GM12891 (cell line): Measurements from ENCODE around the gene GSTO2. TPM values are rescaled to one million over a fixed set of nuclear protein-coding genes. Genes with fewer than 3 reads are reported as not detected.
A peak's percentile ranks its signal among the peaks of the same experiment; 100 is the strongest.

Experiments
- DNase-seq: peaks from one replicate; pipeline ENCODE4 v3.0.0; 2011; ENCODE audit warnings: low spot score; ENCODE audit not compliant: insufficient read length
- FAIRE-seq: peaks from 2 replicates; lab custom pipeline; 2011; peaks lifted over from hg19 to GRCh38; lab: Jason Lieb, UNC
- PAX5 ChIP-seq: IDR thresholded peaks from 2 replicates; pipeline ENCODE4 v1.6.1; 2011; ENCODE audit warnings: low read length, moderate library complexity, mild to moderate bottlenecking; ENCODE audit not compliant: insufficient read depth, severe bottlenecking
- POLR2A ChIP-seq: IDR thresholded peaks from 2 replicates; pipeline ENCODE4 v1.6.1; 2011; ENCODE audit warnings: low read depth, low read length, control low read depth
- POLR2AphosphoS5 ChIP-seq: IDR thresholded peaks from 2 replicates; pipeline ENCODE4 v1.6.1; 2011; ENCODE audit warnings: low read depth, low read length, control low read depth
- POU2F2 ChIP-seq: IDR thresholded peaks from 2 replicates; pipeline ENCODE4 v1.6.1; 2011; ENCODE audit warnings: low read depth, mild to moderate bottlenecking, control low read depth, low read length, moderate library complexity
- SPI1 ChIP-seq: IDR thresholded peaks from 2 replicates; pipeline ENCODE4 v1.6.1; 2011; ENCODE audit warnings: low read depth, low read length, control low read depth
- TAF1 ChIP-seq: IDR thresholded peaks from 2 replicates; pipeline ENCODE4 v1.6.1; 2011; ENCODE audit warnings: low read depth, low read length, control low read depth
- polyA plus RNA-seq: library from polyadenylated mRNA; unstranded; fragments of >200 nt; gene quantifications from one replicate; pipeline ENCODE4 v1.2.1, GENCODE V29; 2012; ENCODE audit warnings: low read depth, missing spikeins, inconsistent platforms; ENCODE audit not compliant: missing spikeins

Gene GSTO2
- polyA plus RNA-seq = 0.73 TPM

DNA sequence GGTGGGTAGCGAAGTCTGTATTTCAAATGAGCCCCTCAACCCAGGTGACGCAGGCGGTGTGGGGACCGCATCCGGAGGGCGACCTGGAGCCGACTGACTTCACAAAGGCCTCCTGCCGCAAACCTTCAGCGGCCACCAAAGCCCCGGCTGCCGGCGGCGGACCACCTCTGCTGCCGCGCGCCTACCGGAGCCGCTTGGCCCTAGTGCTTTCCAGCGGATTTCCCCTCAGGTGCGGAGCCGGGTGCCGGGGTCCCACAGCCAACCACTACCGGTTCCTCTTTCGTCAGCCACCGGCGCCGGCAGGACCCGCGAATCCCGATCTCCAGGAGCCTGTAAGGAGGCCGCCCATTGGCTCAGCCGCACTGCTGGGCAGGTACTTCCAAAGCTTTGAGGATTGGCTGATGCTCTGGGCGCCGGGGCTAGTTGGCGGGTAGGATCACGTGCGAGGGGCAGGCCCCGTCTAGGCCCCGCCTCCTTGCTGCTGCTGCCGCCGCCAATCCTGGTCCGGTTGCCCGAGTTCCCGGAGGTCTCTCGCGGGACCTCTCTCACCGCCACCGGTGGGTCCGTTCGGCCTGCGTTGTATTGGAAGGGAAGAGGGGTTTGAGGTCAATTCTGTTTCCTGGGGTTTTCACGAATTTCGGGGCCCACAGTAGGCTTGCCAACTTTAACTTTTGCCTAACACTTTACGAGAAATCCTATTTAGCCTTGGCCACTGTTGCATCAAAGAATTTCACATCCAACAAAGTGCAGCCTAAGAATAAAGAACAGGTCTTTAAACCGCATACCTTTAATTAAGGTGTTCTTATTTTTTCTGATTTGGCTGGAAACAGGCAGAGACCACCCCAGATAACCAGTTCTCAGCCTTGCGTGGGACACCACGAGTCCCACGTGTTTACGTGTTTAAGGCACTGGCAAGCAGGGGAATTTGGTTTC is at the start of gene GSTO2:
Gene GSTO2 (plus strand): TSS at position 472 of the 933 bp plus-strand sequence. CDS start 5,732 bp downstream, outside the sequence.
- DNase-seq (peak; percentile 98), FAIRE-seq (peak; percentile 98)
- TF ChIP-seq SPI1 (peak; percentile 72), TAF1 (peak; percentile 67), POLR2AphosphoS5 (peak; percentile 89), PAX5 (no peak), POU2F2 (peak; percentile 64; the same call in 1 of the 2 replicates), POLR2A (peak; percentile 87)

DNA sequence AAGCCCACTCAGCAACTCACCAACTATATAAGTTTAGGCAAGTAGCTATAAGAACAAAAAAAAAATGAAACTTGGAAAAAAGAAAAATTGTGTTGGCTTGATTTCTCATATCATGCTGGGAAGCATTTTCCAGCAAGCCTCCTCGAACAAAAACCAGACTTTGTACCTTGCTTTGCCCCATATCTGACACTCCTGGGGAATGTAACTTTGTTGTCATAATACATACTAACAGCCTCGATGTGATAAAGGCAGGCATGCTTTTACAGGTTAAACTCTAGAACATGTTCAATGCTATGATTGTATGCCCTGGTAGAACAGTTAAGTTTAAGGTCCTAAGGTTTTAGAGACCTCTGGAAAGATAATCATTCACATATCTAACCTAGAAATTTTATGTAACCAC is 48.5 kb upstream of the GSTO2 start:
- DNase-seq (no peak), FAIRE-seq (no peak)
- TF ChIP-seq POLR2AphosphoS5 = no peak
- TF ChIP-seq POLR2A = no peak
- no peak for TF ChIP-seq TAF1
- TF ChIP-seq SPI1 = no peak
- TF ChIP-seq POU2F2 = no peak

DNA sequence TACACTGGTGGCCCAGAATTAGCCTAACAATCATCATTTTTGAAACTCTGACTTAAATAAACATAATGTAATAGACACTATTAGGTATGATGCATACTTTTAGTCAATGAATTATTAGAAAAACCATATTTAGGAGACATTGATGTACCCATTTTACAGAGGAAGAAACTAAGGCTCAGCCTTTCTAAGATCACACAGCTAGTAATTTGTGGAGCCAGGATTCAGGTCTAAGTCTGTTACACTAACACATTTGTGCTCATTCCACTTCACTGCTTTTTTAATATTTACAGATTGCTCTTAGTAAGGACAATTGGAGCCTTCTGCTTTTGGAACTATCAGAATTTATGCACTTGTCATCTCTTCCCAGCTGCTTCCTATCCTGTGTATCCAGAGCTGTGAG is 45.7 kb upstream of the GSTO2 start:
- no peak for TF ChIP-seq TAF1
- TF ChIP-seq POLR2AphosphoS5 = no peak
- TF ChIP-seq PAX5 = no peak
- TF ChIP-seq SPI1 = no peak
- TF ChIP-seq POU2F2 = no peak
- TF ChIP-seq POLR2A = no peak
- FAIRE-seq = no peak

DNA sequence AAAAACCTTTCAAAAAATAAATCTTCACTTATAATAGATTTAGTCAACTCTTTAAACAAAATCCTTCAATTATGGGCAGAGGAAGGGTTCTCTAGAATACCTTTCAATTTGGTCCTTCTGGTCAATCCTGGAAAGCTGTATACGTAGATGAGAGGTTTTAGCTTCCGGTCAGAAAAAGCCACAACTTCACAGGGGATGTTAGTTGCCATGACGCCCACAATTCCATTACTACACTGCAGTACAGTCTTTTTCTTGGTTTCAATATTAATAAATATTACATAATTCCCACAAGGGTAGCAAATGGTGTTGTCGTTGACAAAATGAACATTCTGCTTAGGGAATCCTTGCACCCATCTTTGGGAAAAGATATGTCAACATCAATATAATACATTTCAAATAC is 38.5 kb upstream of the GSTO2 start:
- TF ChIP-seq PAX5 (no peak), POU2F2 (no peak), SPI1 (no peak), POLR2A (no peak), TAF1 (no peak), POLR2AphosphoS5 (no peak)
- FAIRE-seq (no peak), DNase-seq (no peak)

More for the DNA sequence above, 45.7 kb upstream of the GSTO2 start:
- no peak for DNase-seq

DNA sequence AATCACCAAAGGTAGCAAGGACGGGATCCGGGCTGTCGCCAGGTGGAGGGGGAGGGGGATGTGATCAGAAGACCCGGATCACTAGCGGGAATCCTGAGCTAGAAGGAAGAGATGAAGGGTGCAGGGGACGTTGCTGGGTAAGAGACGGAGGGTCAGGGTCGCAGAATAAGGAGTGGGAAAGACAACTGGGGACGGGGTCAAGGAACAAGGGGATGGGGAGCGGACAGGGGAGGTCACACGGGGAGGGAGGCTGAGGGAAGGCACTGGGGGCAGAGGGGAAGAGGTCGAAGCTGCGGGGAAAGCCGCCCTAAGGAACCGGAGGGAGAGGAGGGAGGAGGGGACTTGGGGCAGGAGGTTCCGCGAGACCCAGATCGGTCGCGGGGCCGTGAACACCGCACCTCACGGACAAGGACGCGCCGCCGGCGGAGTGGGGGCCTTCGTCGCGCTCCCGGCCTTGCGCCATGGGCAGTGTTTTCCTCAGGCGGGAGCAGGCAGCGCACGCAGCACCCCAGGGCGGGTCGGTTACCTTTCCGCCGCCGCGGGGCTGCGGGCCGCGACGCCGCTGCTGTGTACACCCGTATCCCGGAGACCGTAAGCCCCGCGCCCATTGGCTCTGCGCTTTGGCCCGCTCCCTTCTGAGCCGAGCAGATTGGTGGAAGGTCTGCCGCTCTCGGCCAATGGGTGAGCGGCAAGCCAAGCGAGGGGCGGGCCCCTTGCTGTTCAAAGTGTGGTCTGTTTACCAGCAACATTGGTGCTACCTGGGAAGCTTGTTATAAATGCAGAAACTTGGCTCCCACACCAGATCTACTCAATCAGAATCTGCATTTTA is 37.0 kb upstream of the GSTO2 start, which contains the start of gene CFAP43:
Gene CFAP43 (minus strand): TSS at position 581 of the 829 bp plus-strand sequence. CDS start 118 bp downstream, at position 463.
- FAIRE-seq = peak; percentile 100

DNA sequence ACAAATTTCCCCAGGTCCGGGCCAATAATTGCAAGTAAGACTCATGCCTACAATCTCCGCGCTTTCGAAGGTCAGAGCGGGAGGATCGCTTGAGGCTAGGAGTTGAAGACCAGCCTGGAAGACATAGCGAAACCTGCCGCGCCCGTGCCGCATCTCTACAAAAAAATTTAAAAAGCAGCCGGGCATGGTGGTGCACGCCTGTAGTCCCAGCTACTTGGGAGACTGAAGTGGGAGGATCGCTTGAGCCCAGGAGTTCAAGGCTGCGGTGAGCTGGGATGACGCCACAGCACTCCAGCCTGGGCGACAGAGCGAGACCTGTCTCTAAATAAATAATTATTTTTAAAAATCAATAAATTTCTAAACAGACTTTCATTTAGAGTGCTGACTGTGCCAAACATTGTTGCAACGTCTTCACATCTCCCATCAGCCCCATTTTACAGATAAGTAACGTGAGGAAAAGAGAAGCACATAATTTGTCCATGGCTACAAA is 36.3 kb upstream of the GSTO2 start:
- FAIRE-seq (no peak), DNase-seq (no peak)
- TF ChIP-seq POLR2AphosphoS5 (no peak), TAF1 (no peak), SPI1 (no peak), POU2F2 (no peak), PAX5 (no peak), POLR2A (no peak)

More for the DNA sequence above, 37.0 kb upstream of the GSTO2 start, which contains the start of gene CFAP43:
- TF ChIP-seq POLR2AphosphoS5 (no peak), POU2F2 (no peak), PAX5 (no peak), SPI1 (no peak), TAF1 (no peak), POLR2A (no peak)
- peak; percentile 98 for DNase-seq

DNA sequence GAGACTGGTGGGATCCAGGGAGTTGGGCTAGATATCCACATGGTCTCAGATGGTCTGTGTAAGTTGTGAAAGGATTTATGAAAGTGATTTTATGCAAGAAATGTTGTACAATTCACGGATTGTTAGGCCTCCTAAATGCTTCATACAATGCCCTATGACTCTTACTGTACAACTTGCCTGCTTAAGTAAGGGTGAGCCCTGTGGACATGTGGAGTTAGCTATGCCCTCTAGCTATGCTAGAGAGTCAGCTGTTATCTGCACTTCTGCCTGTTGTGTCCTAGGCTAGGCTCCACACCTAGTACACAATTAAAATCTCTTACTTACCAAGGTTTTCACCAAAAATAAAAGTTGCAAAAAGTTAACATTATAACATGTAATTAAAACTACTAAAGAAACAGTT is 35.2 kb upstream of the GSTO2 start:
- no peak for DNase-seq
- FAIRE-seq = no peak
- no peak for TF ChIP-seq POLR2A
- no peak for TF ChIP-seq POLR2AphosphoS5
- no peak for TF ChIP-seq POU2F2
- no peak for TF ChIP-seq SPI1
- TF ChIP-seq TAF1 = no peak
- TF ChIP-seq PAX5 = no peak

DNA sequence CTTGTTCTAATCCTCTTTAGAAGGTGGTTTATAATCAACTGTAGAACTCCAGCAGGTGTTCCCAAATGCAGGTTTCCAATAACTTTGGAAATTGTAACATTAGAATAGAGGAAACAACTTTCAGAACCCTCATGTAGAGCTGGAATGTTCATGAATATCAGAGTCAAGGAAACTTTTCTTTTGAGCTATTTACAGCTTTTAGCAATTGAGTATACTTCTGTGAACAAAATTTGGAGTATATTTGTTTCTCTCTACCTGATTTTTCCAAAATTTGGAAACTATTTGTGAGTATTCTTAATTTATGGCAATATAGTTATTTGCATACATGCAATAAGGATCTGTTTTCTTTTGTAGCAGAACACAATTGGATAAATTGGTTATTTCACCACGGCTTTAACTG is 34.0 kb upstream of the GSTO2 start:
- TF ChIP-seq POU2F2 (no peak), SPI1 (no peak), POLR2A (no peak), TAF1 (no peak), POLR2AphosphoS5 (no peak), PAX5 (no peak)
- DNase-seq (no peak), FAIRE-seq (no peak)
